HEK293 (cell line): ENCODE results near the gene MTG1.

Experiments used
- KLF16 ChIP-seq: fragments of 450-650 bp; formaldehyde crosslinking; IDR thresholded peaks from 2 replicates; pipeline ENCODE4 v1.5.1; 2017; ENCODE audit warnings: missing biosample characterization, missing genetic modification characterization
- KLF17 ChIP-seq: fragments of 450-650 bp; formaldehyde crosslinking; IDR thresholded peaks from 2 replicates; pipeline ENCODE4 v1.5.1; 2016; ENCODE audit warnings: missing biosample characterization, missing genetic modification characterization
- PATZ1 ChIP-seq: fragments of 450-650 bp; formaldehyde crosslinking; IDR thresholded peaks from 2 replicates; pipeline ENCODE4 v1.5.1; 2016; ENCODE audit warnings: missing biosample characterization, missing genetic modification characterization
- PRDM4 ChIP-seq: fragments of 450-650 bp; formaldehyde crosslinking; IDR thresholded peaks from 2 replicates; pipeline ENCODE4 v1.5.1; 2017; ENCODE audit warnings: missing biosample characterization, missing genetic modification characterization
- SALL2 ChIP-seq: fragments of 450-650 bp; formaldehyde crosslinking; IDR thresholded peaks from 2 replicates; pipeline ENCODE4 v1.5.0; 2017; ENCODE audit warnings: missing biosample characterization, mild to moderate bottlenecking, missing genetic modification characterization, borderline replicate concordance
- SP7 ChIP-seq: fragments of 450-650 bp; formaldehyde crosslinking; IDR thresholded peaks from 2 replicates; pipeline ENCODE4 v1.5.1; 2016; ENCODE audit warnings: missing biosample characterization, missing genetic modification characterization
- TSHZ1 ChIP-seq: fragments of 450-650 bp; formaldehyde crosslinking; IDR thresholded peaks from 2 replicates; pipeline ENCODE4 v1.5.1; 2016; ENCODE audit warnings: missing biosample characterization, missing genetic modification characterization, borderline replicate concordance
- ZBTB17 ChIP-seq: fragments of 450-650 bp; formaldehyde crosslinking; IDR thresholded peaks from 2 replicates; pipeline ENCODE4 v1.5.1; 2016; ENCODE audit warnings: missing biosample characterization, missing genetic modification characterization
- ZBTB44 ChIP-seq: fragments of 450-650 bp; IDR thresholded peaks from 2 replicates; pipeline ENCODE4 v1.5.1; 2018; ENCODE audit warnings: missing biosample characterization, mild to moderate bottlenecking, missing genetic modification characterization
- ZBTB49 ChIP-seq: fragments of 450-650 bp; formaldehyde crosslinking; IDR thresholded peaks from 2 replicates; pipeline ENCODE4 v1.5.1; 2016; ENCODE audit warnings: missing biosample characterization, missing genetic modification characterization, low read depth
- ZFP3 ChIP-seq: fragments of 450-650 bp; formaldehyde crosslinking; IDR thresholded peaks from 2 replicates; pipeline ENCODE4 v1.5.1; 2016; ENCODE audit warnings: low read depth, missing biosample characterization, missing genetic modification characterization
- ZNF138 ChIP-seq: fragments of 450-650 bp; formaldehyde crosslinking; IDR thresholded peaks from 2 replicates; pipeline ENCODE4 v1.5.1; 2016; ENCODE audit warnings: missing biosample characterization, missing genetic modification characterization, borderline replicate concordance
- ZNF26 ChIP-seq: fragments of 450-650 bp; formaldehyde crosslinking; IDR thresholded peaks from 2 replicates; pipeline ENCODE4 v1.5.1; 2016; ENCODE audit warnings: missing biosample characterization, missing genetic modification characterization
- ZNF280D ChIP-seq: fragments of 450-650 bp; formaldehyde crosslinking; IDR thresholded peaks from 2 replicates; pipeline ENCODE4 v1.5.1; 2016; ENCODE audit warnings: missing biosample characterization, missing genetic modification characterization
- ZNF350 ChIP-seq: fragments of 450-650 bp; formaldehyde crosslinking; IDR thresholded peaks from 2 replicates; pipeline ENCODE4 v1.5.0; 2017; ENCODE audit warnings: missing biosample characterization, mild to moderate bottlenecking, missing genetic modification characterization
- ZNF354C ChIP-seq: fragments of 450-650 bp; formaldehyde crosslinking; IDR thresholded peaks from 2 replicates; pipeline ENCODE4 v1.5.1; 2016; ENCODE audit warnings: missing biosample characterization, missing genetic modification characterization, low read depth, borderline replicate concordance
- ZNF530 ChIP-seq: fragments of 450-650 bp; formaldehyde crosslinking; IDR thresholded peaks from 2 replicates; pipeline ENCODE4 v1.5.1; 2016; ENCODE audit warnings: low read depth, missing biosample characterization, missing genetic modification characterization
- ZNF747 ChIP-seq: fragments of 450-650 bp; formaldehyde crosslinking; IDR thresholded peaks from 2 replicates; pipeline ENCODE4 v1.5.1; 2016; ENCODE audit warnings: missing biosample characterization, missing genetic modification characterization
- ZNF76 ChIP-seq: fragments of 450-650 bp; formaldehyde crosslinking; IDR thresholded peaks from 2 replicates; pipeline ENCODE4; 2016; ENCODE audit warnings: low read depth, missing biosample characterization, missing genetic modification characterization, borderline replicate concordance
- ZNF792 ChIP-seq: fragments of 450-650 bp; formaldehyde crosslinking; IDR thresholded peaks from 2 replicates; pipeline ENCODE4 v1.5.1; 2016; ENCODE audit warnings: missing biosample characterization, missing genetic modification characterization

MTG1 gene

GRCh38 chr10:133394064-133394663 is at the start of gene MTG1 (continued):
- TF ChIP-seq ZNF792 (tag by site-specific recombination) (no peak), ZNF747 (tag by site-specific recombination) (no peak), ZNF350 (no peak), ZNF530 (no peak), PRDM4 (tag by site-specific recombination) (no peak), ZBTB49 (tag by site-specific recombination) (no peak), ZNF280D (tag by site-specific recombination) (no peak), SALL2 (tag by site-specific recombination) (no peak), SP7 (tag by site-specific recombination) (peak; percentile 83; the same call in 1 of the 2 replicates), PATZ1 (tag by site-specific recombination) (peak; percentile 77), ZNF138 (tag by site-specific recombination) (no peak), TSHZ1 (tag by site-specific recombination) (no peak), KLF17 (tag by site-specific recombination) (peak; percentile 89), ZNF26 (tag by site-specific recombination) (no peak), ZBTB44 (tag by site-specific recombination) (no peak), KLF16 (tag by site-specific recombination) (peak; percentile 95), ZBTB17 (tag by site-specific recombination) (peak; percentile 61), ZNF76 (tag by site-specific recombination) (peak; percentile 83), ZFP3 (tag by site-specific recombination) (no peak), ZNF354C (tag by site-specific recombination) (no peak)
